SK-N-SH (cell line): ENCODE results near the gene TSHZ3. TPM values are rescaled to one million over a fixed set of nuclear protein-coding genes. Genes with fewer than 3 reads are reported as not detected.

Source experiments
- CTCF ChIA-PET: fragments of 300-600, 350-600 bp; formaldehyde crosslinking; extraction: SDS; loops from one replicate; lab custom pipeline; 2021; lab: Yijun Ruan, JAX
- POLR2A ChIA-PET: fragments of 350-600 bp; sonication (Branson Sonifier 250); formaldehyde crosslinking; extraction: SDS; loops from one replicate; lab custom pipeline; 2020; ENCODE audit warnings: antibody characterized with exemption, inconsistent platforms; lab: Yijun Ruan, JAX
- DNase-seq: peaks from one replicate; pipeline ENCODE4 v3.0.0; 2012
- H2AFZ ChIP-seq: fragments of 200-600 bp; sonication (generic); 2 replicates; pipeline ENCODE4 v1.8.1; 2016; ENCODE audit warnings: antibody characterized with exemption, mild to moderate bottlenecking, low read depth
- H3F3A ChIP-seq: fragments of 200-600 bp; sonication (generic); replicated peaks from 2 replicates; pipeline ENCODE3; 2016; ENCODE audit warnings: antibody characterized with exemption, mild to moderate bottlenecking; ENCODE audit not compliant: insufficient read depth
- H3K27ac ChIP-seq, 2 experiments: fragments of 200-500 bp in 1 of 2; fragments of 200-600 bp in 1 of 2; sonication (Bioruptor generic) in 1 of 2; sonication (generic), shearing (Covaris generic) in 1 of 2; 2 replicates each; pipeline versions ENCODE4 v1.5.1 to v1.6.1; 2014 to 2016; ENCODE audit warnings: low read depth in 2 of 2, inconsistent platforms in 1 of 2, low read length in 1 of 2, mild to moderate bottlenecking in 1 of 2, mixed read lengths in 1 of 2
- H3K27me3 ChIP-seq: fragments of 200-600 bp; sonication (generic), shearing (Covaris generic); 2 replicates; pipeline ENCODE4 v1.6.1; 2016; ENCODE audit warnings: mixed run types; ENCODE audit not compliant: insufficient read depth
- H3K36me3 ChIP-seq, 2 experiments: fragments of 200-500 bp in 1 of 2; fragments of 200-600 bp in 1 of 2; sonication (Bioruptor generic) in 1 of 2; sonication (generic) in 1 of 2; replicated peaks in 1 of 2; 2 replicates each; pipeline versions ENCODE3 to v1.5.1; 2014 to 2016; ENCODE audit warnings: low read length in 1 of 2, mild to moderate bottlenecking in 1 of 2; ENCODE audit not compliant: insufficient read depth in 2 of 2, control insufficient read depth in 1 of 2
- H3K4me1 ChIP-seq, 2 experiments: fragments of 200-500 bp in 1 of 2; fragments of 200-600 bp in 1 of 2; sonication (Bioruptor generic) in 1 of 2; sonication (generic), shearing (Covaris generic) in 1 of 2; 2 replicates each; pipeline versions ENCODE4 v1.5.1 to v1.6.1; 2014 to 2016; ENCODE audit warnings: low read depth in 1 of 2, low read length in 1 of 2, mixed run types in 1 of 2; ENCODE audit not compliant: insufficient read depth in 2 of 2, control insufficient read depth in 1 of 2
- H3K4me2 ChIP-seq: fragments of 200-600 bp; sonication (generic), shearing (Covaris generic); 2 replicates; pipeline ENCODE4 v1.6.1; 2017; ENCODE audit warnings: mixed run types
- H3K4me3 ChIP-seq, 2 experiments: fragments of 200-500 bp in 1 of 2; fragments of 200-600 bp in 1 of 2; sonication (Bioruptor generic) in 1 of 2; sonication (generic), shearing (Covaris generic) in 1 of 2; 2 replicates each; pipeline versions ENCODE4 v1.5.1 to v1.8.1; 2014 to 2016; ENCODE audit warnings: low read depth in 2 of 2, inconsistent platforms in 1 of 2, low read length in 1 of 2, mild to moderate bottlenecking in 1 of 2, mixed read lengths in 1 of 2, moderate library complexity in 1 of 2
- H3K79me2 ChIP-seq: fragments of 200-600 bp; sonication (generic); 2 replicates; pipeline ENCODE4 v1.8.1; 2017; ENCODE audit warnings: mild to moderate bottlenecking; ENCODE audit not compliant: insufficient read depth
- H3K9ac ChIP-seq: fragments of 200-600 bp; sonication (generic); 2 replicates; pipeline ENCODE4 v1.6.1; 2017; ENCODE audit warnings: mixed run types
- H3K9me2 ChIP-seq: fragments of 200-600 bp; sonication (generic); 2 replicates; pipeline ENCODE4 v1.6.1; 2017; ENCODE audit warnings: mixed run types
- H3K9me3 ChIP-seq: fragments of 200-600 bp; sonication (generic); 2 replicates; pipeline ENCODE4 v1.6.1; 2017; ENCODE audit warnings: mixed run types, mild to moderate bottlenecking, moderate library complexity
- H4K20me1 ChIP-seq: fragments of 200-600 bp; sonication (generic); 2 replicates; pipeline ENCODE4 v1.6.1; 2017; ENCODE audit warnings: mild to moderate bottlenecking, mixed run types; ENCODE audit not compliant: insufficient read depth
- ELF1 ChIP-seq: IDR thresholded peaks from 2 replicates; pipeline ENCODE4 v1.4.0; 2012
- EZH2phosphoT487 ChIP-seq: fragments of 200-600 bp; sonication (generic); IDR thresholded peaks from 2 replicates; pipeline ENCODE4 v1.6.1; 2017; ENCODE audit warnings: low read depth, mixed run types, mild to moderate bottlenecking, antibody characterized with exemption, moderate library complexity, borderline replicate concordance
- FOXJ3 ChIP-seq: sonication (generic); formaldehyde crosslinking; IDR thresholded peaks from 2 replicates; pipeline ENCODE4 v1.5.1; 2020; ENCODE audit warnings: mild to moderate bottlenecking, missing genetic modification reagents
- FOXM1 ChIP-seq: IDR thresholded peaks from 2 replicates; pipeline ENCODE4 v1.4.0; 2012; ENCODE audit warnings: low read depth, mild to moderate bottlenecking
- JUND ChIP-seq: IDR thresholded peaks from 2 replicates; pipeline ENCODE4 v1.4.0; 2012
- MEF2A ChIP-seq: IDR thresholded peaks from 2 replicates; pipeline ENCODE4 v1.4.0; 2012; ENCODE audit warnings: low read depth, borderline replicate concordance
- MXI1 ChIP-seq: IDR thresholded peaks from 2 replicates; pipeline ENCODE4 v1.6.1; 2012; ENCODE audit warnings: mild to moderate bottlenecking, low read depth, low read length, improper control_type of control experiment
- POLR2AphosphoS5 ChIP-seq: IDR thresholded peaks from 2 replicates; pipeline ENCODE4 v1.6.1; 2012; ENCODE audit warnings: low read depth, low read length
- RFX5 ChIP-seq: IDR thresholded peaks from 2 replicates; pipeline ENCODE4 v1.6.1; 2012; ENCODE audit warnings: mild to moderate bottlenecking, improper control_type of control experiment, low read length
- SMC3 ChIP-seq: IDR thresholded peaks from 2 replicates; pipeline ENCODE4 v1.6.1; 2012; ENCODE audit warnings: low read depth, low read length, improper control_type of control experiment
- TEAD4 ChIP-seq: IDR thresholded peaks from 2 replicates; pipeline ENCODE4 v1.4.0; 2012; ENCODE audit warnings: mild to moderate bottlenecking, borderline replicate concordance; ENCODE audit not compliant: insufficient read depth
- WGBS: methylation state at CpG from one replicate; pipeline ENCODE4 v1.1.6; 2017; ENCODE audit warnings: low lambda C conversion rate; 5-methylcytosine and 5-hydroxymethylcytosine counted together
- polyA plus RNA-seq, 3 experiments: library from polyadenylated mRNA; depleted of rRNA; stranded (reverse); fragments of >200 nt; gene quantifications; 2 replicates each; pipeline ENCODE4 v1.2.3, GENCODE V29; 2012
- TF ChIP-seq, protein P1 (sequence below): IDR thresholded peaks from 2 replicates; pipeline ENCODE4 v1.6.1; 2012; ENCODE audit warnings: mild to moderate bottlenecking, low read depth, low read length, moderate library complexity
- TF ChIP-seq, protein P2 (sequence below): IDR thresholded peaks from 2 replicates; pipeline ENCODE4; 2012

Gene TSHZ3
- polyA plus RNA-seq, 1 of the 3 experiments (the other 2 are of a cell fraction) = 3.3 TPM

DNA sequence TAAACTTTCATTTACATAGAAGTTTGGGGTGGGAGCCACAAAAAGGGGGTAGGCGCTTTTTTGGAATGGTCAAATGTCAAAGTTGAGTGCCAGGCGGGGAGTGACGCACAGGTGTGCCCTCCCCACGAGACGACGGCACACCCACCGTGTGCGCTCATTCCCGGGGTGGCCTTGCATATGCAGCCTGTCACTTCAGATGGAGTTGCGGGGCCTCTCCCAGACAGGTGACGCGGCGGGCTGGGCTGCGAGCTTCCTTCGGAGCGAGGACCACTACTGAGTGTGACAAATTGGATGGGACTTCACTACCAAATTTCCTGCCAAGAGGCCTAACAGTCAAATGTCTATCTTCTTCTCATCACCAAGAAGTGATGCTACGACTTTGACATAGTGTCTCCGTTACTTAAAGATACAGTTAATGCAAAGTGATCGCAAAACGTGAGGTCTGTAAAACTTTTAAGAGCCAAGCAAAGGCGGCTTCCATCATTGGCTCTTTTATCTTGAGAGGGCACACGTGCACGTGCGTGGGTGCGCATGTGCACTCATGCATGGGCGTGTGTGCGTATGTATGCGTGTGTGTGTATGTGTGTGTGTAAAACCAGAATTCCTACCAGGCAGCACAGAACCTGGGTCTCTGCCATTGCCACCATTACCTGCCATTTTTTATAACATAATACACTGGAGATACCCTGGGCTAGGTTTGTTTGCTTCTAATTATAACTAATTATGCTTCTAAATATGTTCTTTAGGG, 43.1 kb downstream of the TSHZ3 start:
- Histone ChIP-seq H3K9ac (no peak overlapping the region), H3K4me3 (no peak overlapping the region), H3K27me3 (no peaks in the 10 kb centered on the region), H4K20me1 (no peaks in the 10 kb centered on the region), H3K36me3 (no peaks in the 10 kb centered on the region), H2AFZ (no peak overlapping the region), H3K9me2 (no peaks in the 10 kb centered on the region), H3K27ac (no peak overlapping the region; a peak in 1 of 4 replicates), H3K9me3 (no peaks in the 10 kb centered on the region), H3K4me2 (no peak overlapping the region), H3K79me2 (peaks cover 33% of the 10 kb centered on the region), H3K4me1 (peaks cover 0 to 42% of the 10 kb centered on the region in 2 experiments; a peak in 2 of 4 replicates), H3F3A (no peaks in the 10 kb centered on the region)
- ChIA-PET POLR2A (no interaction called here), CTCF (no interaction called here)
- no peak for DNase-seq
- WGBS = 87% methylated on average over 28 of the region's 28 CpGs
- no peak for TF ChIP-seq SMC3
- TF ChIP-seq MEF2A = no peak
- TF ChIP-seq FOXJ3 = no peak
- TF ChIP-seq, protein P1, sequence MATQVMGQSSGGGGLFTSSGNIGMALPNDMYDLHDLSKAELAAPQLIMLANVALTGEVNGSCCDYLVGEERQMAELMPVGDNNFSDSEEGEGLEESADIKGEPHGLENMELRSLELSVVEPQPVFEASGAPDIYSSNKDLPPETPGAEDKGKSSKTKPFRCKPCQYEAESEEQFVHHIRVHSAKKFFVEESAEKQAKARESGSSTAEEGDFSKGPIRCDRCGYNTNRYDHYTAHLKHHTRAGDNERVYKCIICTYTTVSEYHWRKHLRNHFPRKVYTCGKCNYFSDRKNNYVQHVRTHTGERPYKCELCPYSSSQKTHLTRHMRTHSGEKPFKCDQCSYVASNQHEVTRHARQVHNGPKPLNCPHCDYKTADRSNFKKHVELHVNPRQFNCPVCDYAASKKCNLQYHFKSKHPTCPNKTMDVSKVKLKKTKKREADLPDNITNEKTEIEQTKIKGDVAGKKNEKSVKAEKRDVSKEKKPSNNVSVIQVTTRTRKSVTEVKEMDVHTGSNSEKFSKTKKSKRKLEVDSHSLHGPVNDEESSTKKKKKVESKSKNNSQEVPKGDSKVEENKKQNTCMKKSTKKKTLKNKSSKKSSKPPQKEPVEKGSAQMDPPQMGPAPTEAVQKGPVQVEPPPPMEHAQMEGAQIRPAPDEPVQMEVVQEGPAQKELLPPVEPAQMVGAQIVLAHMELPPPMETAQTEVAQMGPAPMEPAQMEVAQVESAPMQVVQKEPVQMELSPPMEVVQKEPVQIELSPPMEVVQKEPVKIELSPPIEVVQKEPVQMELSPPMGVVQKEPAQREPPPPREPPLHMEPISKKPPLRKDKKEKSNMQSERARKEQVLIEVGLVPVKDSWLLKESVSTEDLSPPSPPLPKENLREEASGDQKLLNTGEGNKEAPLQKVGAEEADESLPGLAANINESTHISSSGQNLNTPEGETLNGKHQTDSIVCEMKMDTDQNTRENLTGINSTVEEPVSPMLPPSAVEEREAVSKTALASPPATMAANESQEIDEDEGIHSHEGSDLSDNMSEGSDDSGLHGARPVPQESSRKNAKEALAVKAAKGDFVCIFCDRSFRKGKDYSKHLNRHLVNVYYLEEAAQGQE = no peak
- TF ChIP-seq JUND = no peak
- no peak for TF ChIP-seq EZH2phosphoT487
- TF ChIP-seq FOXM1 = no peak
- TF ChIP-seq POLR2AphosphoS5 = no peak
- TF ChIP-seq TEAD4 = no peak
- no peak for TF ChIP-seq ELF1
- TF ChIP-seq, protein P2, sequence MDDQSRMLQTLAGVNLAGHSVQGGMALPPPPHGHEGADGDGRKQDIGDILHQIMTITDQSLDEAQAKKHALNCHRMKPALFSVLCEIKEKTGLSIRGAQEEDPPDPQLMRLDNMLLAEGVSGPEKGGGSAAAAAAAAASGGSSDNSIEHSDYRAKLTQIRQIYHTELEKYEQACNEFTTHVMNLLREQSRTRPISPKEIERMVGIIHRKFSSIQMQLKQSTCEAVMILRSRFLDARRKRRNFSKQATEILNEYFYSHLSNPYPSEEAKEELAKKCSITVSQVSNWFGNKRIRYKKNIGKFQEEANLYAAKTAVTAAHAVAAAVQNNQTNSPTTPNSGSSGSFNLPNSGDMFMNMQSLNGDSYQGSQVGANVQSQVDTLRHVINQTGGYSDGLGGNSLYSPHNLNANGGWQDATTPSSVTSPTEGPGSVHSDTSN = no peak

DNA sequence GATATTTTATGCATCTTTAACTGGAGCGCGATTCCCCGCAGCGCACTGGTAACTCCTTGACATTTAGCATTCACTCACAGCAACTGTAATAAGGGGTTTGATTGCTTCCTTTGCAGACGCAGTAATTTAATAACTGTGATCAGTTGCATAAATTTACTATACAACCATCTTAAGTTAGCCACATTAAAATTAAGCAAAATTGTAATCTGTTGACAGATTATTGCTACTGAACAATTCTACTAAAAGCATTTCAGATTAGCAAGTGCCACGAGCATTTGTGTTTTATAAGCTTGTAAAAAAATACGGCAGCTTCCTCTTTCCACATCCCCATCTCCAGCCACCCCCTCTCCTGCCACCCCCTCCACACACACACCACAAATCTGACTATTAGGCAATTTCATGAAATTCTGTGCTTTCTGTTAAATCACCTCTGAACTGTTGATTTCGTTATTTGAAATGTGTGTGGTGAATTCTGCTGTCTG, 44.4 kb downstream of the TSHZ3 start:
- Histone ChIP-seq H3K9ac (no peak overlapping the region), H2AFZ (no peak overlapping the region), H3K27ac (peak overlapping the region in 1 of 2 experiments; percentile 2; a peak in 1 of 4 replicates), H3K4me3 (no peak overlapping the region), H3K9me3 (no peaks in the 10 kb centered on the region), H3K36me3 (no peaks in the 10 kb centered on the region), H3K4me2 (no peak overlapping the region), H3K79me2 (peaks cover 30% of the 10 kb centered on the region), H3K4me1 (peaks cover 0 to 49% of the 10 kb centered on the region in 2 experiments; a peak in 2 of 4 replicates), H3K9me2 (no peaks in the 10 kb centered on the region), H3F3A (no peaks in the 10 kb centered on the region)
- no peak for DNase-seq
- 79% methylated on average over 8 of the region's 8 CpGs for WGBS
- ChIA-PET POLR2A (no interaction called here), CTCF (no interaction called here)
- TF ChIP-seq JUND = no peak
- TF ChIP-seq MXI1 = no peak
- TF ChIP-seq RFX5 = no peak
- no peak for TF ChIP-seq SMC3
- TF ChIP-seq, all 33 proteins: peak for 0
- Histone ChIP-seq H3K27me3 (no peaks in the 10 kb centered on the region), H4K20me1 (no peaks in the 10 kb centered on the region)
